MM.1S (cell line): ENCODE results near the gene AGBL4.

Experiments
- DNase-seq: peaks from one replicate; pipeline ENCODE4 v3.0.0-alpha.2; 2015
- H2AFZ ChIP-seq: fragments of 300-600 bp; sonication (generic); 2 replicates; pipeline ENCODE4 v1.6.0; 2016; ENCODE audit warnings: antibody characterized with exemption, low read length
- H3F3A ChIP-seq: fragments of 300-600 bp; sonication (generic); 2 replicates; pipeline ENCODE4 v1.6.1; 2016; ENCODE audit warnings: mild to moderate bottlenecking, antibody characterized with exemption, low read length, moderate library complexity, mixed read lengths; ENCODE audit not compliant: insufficient read depth
- H3K27ac ChIP-seq: fragments of 300-600 bp; sonication (generic); 2 replicates; pipeline ENCODE4 v1.5.1; 2016; ENCODE audit warnings: mild to moderate bottlenecking, low read length
- H3K27me3 ChIP-seq: fragments of 300-600 bp; sonication (generic); replicated peaks from 2 replicates; pipeline ENCODE4 v1.6.0; 2016; ENCODE audit warnings: low read length; ENCODE audit not compliant: insufficient read depth
- H3K36me3 ChIP-seq: fragments of 300-600 bp; sonication (generic); replicated peaks from 2 replicates; pipeline ENCODE4 v1.6.1; 2016; ENCODE audit warnings: mild to moderate bottlenecking, low read length, mixed read lengths; ENCODE audit not compliant: insufficient read depth
- H3K4me1 ChIP-seq: fragments of 300-600 bp; sonication (generic); 2 replicates; pipeline ENCODE4 v1.6.1; 2016; ENCODE audit warnings: low read length, mixed read lengths
- H3K4me2 ChIP-seq: fragments of 300-600 bp; sonication (generic); 2 replicates; pipeline ENCODE4 v1.6.0; 2016; ENCODE audit warnings: low read depth, low read length
- H3K4me3 ChIP-seq: fragments of 300-600 bp; sonication (generic); 2 replicates; pipeline ENCODE4 v1.5.1; 2016; ENCODE audit warnings: low read length, mixed read lengths
- H3K79me2 ChIP-seq: fragments of 300-600 bp; sonication (generic); 2 replicates; pipeline ENCODE4 v1.6.1; 2016; ENCODE audit warnings: mixed run types, low read length, mixed read lengths
- H3K9ac ChIP-seq: fragments of 300-600 bp; sonication (generic); 2 replicates; pipeline ENCODE4 v1.6.1; 2016; ENCODE audit warnings: low read length, mixed read lengths
- H3K9me2 ChIP-seq: fragments of 300-600 bp; sonication (generic); replicated peaks from 2 replicates; pipeline ENCODE4 v1.6.1; 2016; ENCODE audit warnings: mild to moderate bottlenecking, low read length, mixed read lengths; ENCODE audit not compliant: insufficient read depth
- H3K9me3 ChIP-seq: fragments of 300-600 bp; sonication (generic); replicated peaks from 2 replicates; pipeline ENCODE4 v1.6.1; 2016; ENCODE audit warnings: mild to moderate bottlenecking, low read length, mixed read lengths; ENCODE audit not compliant: insufficient read depth
- H4K20me1 ChIP-seq: fragments of 300-600 bp; sonication (generic); 2 replicates; pipeline ENCODE4 v1.6.1; 2016; ENCODE audit warnings: mild to moderate bottlenecking, low read length, moderate library complexity, mixed read lengths; ENCODE audit not compliant: insufficient read depth
- EZH2 ChIP-seq: fragments of 300-600 bp; sonication (generic); optimal IDR thresholded peaks from 2 replicates; pipeline ENCODE3; 2017; ENCODE audit warnings: low read depth, mild to moderate bottlenecking, antibody characterized with exemption, low read length, mixed read lengths
- EZH2phosphoT487 ChIP-seq: fragments of 300-600 bp; sonication (generic); IDR thresholded peaks from 2 replicates; pipeline ENCODE4 v1.6.1; 2018; ENCODE audit warnings: antibody characterized with exemption, low read length
- TF ChIP-seq, protein P1 (sequence below): fragments of 300-600 bp; sonication (generic); IDR thresholded peaks from 2 replicates; pipeline ENCODE4 v1.5.1; 2016; ENCODE audit warnings: antibody characterized with exemption, low read length, mixed read lengths

The AGBL4 gene

DNA sequence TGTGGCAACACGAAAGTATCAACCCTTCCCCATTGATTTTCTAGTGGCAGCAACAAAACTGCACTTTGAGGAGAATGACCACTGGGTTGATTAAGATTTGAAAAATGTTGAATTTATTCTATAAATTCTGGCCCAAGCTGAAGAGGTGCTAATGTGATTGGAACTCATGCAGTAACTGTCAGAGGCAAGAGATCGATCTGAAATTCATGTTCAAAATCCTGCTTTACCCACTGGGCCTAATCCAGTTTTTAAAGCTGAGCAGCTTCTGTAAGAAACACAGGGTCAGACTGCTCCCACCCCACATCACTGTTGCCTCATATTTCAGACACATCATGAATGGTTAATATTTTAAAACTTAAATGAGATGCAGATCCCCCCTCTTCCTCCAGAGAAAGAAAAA, 629.6 kb downstream of the AGBL4 start:
- Histone ChIP-seq H3K36me3 (no peaks in the 10 kb centered on the region), H4K20me1 (no peaks in the 10 kb centered on the region), H3K9me2 (no peaks in the 10 kb centered on the region), H3K4me1 (peaks cover 26% of the 10 kb centered on the region), H3K9me3 (no peaks in the 10 kb centered on the region), H3F3A (peaks cover 4% of the 10 kb centered on the region), H3K9ac (no peak overlapping the region), H3K4me3 (no peak overlapping the region), H3K4me2 (no peak overlapping the region), H3K79me2 (no peaks in the 10 kb centered on the region), H3K27me3 (no peaks in the 10 kb centered on the region), H2AFZ (no peak overlapping the region), H3K27ac (no peak overlapping the region)
- TF ChIP-seq EZH2 = no peak
- no peak for TF ChIP-seq EZH2phosphoT487
- TF ChIP-seq, protein P1, sequence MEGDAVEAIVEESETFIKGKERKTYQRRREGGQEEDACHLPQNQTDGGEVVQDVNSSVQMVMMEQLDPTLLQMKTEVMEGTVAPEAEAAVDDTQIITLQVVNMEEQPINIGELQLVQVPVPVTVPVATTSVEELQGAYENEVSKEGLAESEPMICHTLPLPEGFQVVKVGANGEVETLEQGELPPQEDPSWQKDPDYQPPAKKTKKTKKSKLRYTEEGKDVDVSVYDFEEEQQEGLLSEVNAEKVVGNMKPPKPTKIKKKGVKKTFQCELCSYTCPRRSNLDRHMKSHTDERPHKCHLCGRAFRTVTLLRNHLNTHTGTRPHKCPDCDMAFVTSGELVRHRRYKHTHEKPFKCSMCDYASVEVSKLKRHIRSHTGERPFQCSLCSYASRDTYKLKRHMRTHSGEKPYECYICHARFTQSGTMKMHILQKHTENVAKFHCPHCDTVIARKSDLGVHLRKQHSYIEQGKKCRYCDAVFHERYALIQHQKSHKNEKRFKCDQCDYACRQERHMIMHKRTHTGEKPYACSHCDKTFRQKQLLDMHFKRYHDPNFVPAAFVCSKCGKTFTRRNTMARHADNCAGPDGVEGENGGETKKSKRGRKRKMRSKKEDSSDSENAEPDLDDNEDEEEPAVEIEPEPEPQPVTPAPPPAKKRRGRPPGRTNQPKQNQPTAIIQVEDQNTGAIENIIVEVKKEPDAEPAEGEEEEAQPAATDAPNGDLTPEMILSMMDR = no peak
- DNase-seq = no peak

DNA sequence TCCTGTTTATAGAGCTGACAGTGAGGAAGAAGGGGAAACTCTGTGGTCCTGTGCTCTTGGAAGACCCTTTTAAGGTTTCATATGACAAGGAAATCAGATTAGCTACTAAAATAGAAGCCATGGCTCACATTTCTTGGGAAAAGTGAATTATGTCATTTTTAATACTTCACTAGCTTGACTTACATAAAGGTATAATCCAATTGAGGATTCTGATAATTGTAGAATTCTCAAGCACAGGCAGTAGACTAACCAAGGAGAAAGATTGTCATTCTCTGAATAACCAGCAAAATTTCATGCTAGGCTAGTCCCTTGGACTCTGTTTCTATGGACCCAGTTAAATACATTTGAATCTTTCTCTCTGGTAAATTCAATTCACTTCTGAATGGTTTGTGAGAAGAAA, 634.1 kb downstream of the AGBL4 start:
- H3K27me3 ChIP-seq = no peaks in the 10 kb centered on the region
- no peaks in the 10 kb centered on the region for H3K9me3 ChIP-seq
- no peaks in the 10 kb centered on the region for H4K20me1 ChIP-seq
- TF ChIP-seq, protein P1 = no peak
- no peak for TF ChIP-seq EZH2phosphoT487
- TF ChIP-seq EZH2 = no peak
- H3K27ac ChIP-seq = no peak overlapping the region
- no peak for DNase-seq
- no peaks in the 10 kb centered on the region for H3K36me3 ChIP-seq
- no peaks in the 10 kb centered on the region for H3K4me1 ChIP-seq
- no peak overlapping the region for H2AFZ ChIP-seq
- no peak overlapping the region for H3K9ac ChIP-seq
- H3F3A ChIP-seq = no peaks in the 10 kb centered on the region
- no peak overlapping the region for H3K4me2 ChIP-seq
- H3K79me2 ChIP-seq = no peaks in the 10 kb centered on the region
- H3K9me2 ChIP-seq = no peaks in the 10 kb centered on the region
- H3K4me3 ChIP-seq = no peak overlapping the region

DNA sequence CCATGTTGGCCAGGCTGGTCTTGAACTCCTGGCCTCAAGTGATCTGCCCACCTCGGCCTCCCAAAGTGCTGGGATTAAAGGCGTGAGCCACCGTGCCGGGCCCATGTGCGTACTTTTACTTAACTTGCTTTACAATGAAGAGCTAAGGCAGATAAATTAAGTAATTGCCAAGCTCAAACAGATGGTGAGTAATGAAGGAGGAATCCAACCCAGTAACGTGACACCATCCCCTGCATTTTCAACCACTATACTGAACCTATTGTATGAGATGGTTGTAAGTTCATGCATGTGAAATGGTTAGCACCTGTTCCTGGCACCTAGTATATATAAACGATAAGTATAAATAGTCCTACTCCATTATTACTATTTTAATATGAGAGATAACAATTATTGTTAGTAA, 659.1 kb downstream of the AGBL4 start:
- H3K36me3 ChIP-seq = no peaks in the 10 kb centered on the region
- no peaks in the 10 kb centered on the region for H3K27me3 ChIP-seq
- H3K9ac ChIP-seq = no peak overlapping the region
- TF ChIP-seq EZH2phosphoT487 = no peak
- TF ChIP-seq, protein P1 = no peak
- TF ChIP-seq EZH2 = no peak
- H3K4me3 ChIP-seq = no peak overlapping the region
- H2AFZ ChIP-seq = no peak overlapping the region
- no peak overlapping the region for H3K27ac ChIP-seq
- H3K4me2 ChIP-seq = no peak overlapping the region
- no peaks in the 10 kb centered on the region for H3K79me2 ChIP-seq
- H4K20me1 ChIP-seq = no peaks in the 10 kb centered on the region
- no peak for DNase-seq
- H3K4me1 ChIP-seq = no peaks in the 10 kb centered on the region
- no peaks in the 10 kb centered on the region for H3F3A ChIP-seq
- H3K9me2 ChIP-seq = no peaks in the 10 kb centered on the region
- no peaks in the 10 kb centered on the region for H3K9me3 ChIP-seq

DNA sequence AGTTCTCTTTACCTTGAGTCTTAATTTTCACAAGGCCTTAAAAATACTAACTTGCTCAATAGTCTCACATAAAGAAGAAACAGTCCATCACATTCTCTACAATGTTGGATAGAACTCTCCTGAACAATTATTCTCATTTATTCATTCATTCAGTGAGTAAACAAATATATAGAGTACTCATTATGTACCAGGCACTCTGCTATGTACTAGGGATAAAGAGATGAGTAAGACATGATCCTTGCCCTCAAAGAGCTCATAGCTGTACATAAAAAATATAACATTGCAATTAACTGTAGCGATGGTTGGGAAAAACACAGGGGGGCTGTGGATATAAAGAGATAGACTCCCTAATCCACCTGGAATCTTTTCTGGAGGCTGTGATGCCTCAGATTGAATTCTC, 660.1 kb downstream of the AGBL4 start:
- Histone ChIP-seq H3K4me3 (no peak overlapping the region), H3K36me3 (no peaks in the 10 kb centered on the region), H3K79me2 (no peaks in the 10 kb centered on the region), H3K4me1 (no peaks in the 10 kb centered on the region), H3K27ac (no peak overlapping the region), H4K20me1 (no peaks in the 10 kb centered on the region), H2AFZ (no peak overlapping the region), H3K4me2 (no peak overlapping the region), H3K9ac (no peak overlapping the region), H3K27me3 (no peaks in the 10 kb centered on the region), H3K9me2 (no peaks in the 10 kb centered on the region), H3K9me3 (no peaks in the 10 kb centered on the region), H3F3A (no peaks in the 10 kb centered on the region)
- TF ChIP-seq, protein P1 = no peak
- no peak for TF ChIP-seq EZH2
- no peak for TF ChIP-seq EZH2phosphoT487
- DNase-seq = no peak
